Osteoblast (primary cell): ENCODE measurements around the gene ANKRD34B. TPM values are rescaled to one million over a fixed set of nuclear protein-coding genes. Genes with fewer than 3 reads are reported as not detected.

ENCODE experiments used
- DNase-seq: peaks from one replicate; pipeline ENCODE4 v3.0.0; 2011; ENCODE audit warnings: low spot score, mixed read lengths; ENCODE audit not compliant: insufficient read length; ENCODE audit errors: missing footprints
- H2AFZ ChIP-seq: 2 replicates; pipeline ENCODE4 v1.6.0; 2011; ENCODE audit warnings: mild to moderate bottlenecking, low read length
- H3K27ac ChIP-seq: 2 replicates; pipeline ENCODE4 v1.5.1; 2011; ENCODE audit warnings: mild to moderate bottlenecking, low read depth, low read length, moderate library complexity
- H3K27me3 ChIP-seq: 2 replicates; pipeline ENCODE4 v1.6.0; 2012; ENCODE audit warnings: mild to moderate bottlenecking, control low read depth, inconsistent platforms, low read length, moderate library complexity; ENCODE audit not compliant: insufficient read depth
- H3K36me3 ChIP-seq: 2 replicates; pipeline ENCODE4 v1.5.1; 2011; ENCODE audit warnings: mild to moderate bottlenecking, low read length, control low read depth, moderate library complexity; ENCODE audit not compliant: insufficient read depth
- H3K4me1 ChIP-seq: 2 replicates; pipeline ENCODE4 v1.5.1; 2011; ENCODE audit warnings: mild to moderate bottlenecking, low read length, control low read depth, moderate library complexity; ENCODE audit not compliant: insufficient read depth
- H3K4me2 ChIP-seq: 2 replicates; pipeline ENCODE4 v1.6.0; 2011; ENCODE audit warnings: mild to moderate bottlenecking, low read length; ENCODE audit not compliant: insufficient read depth
- H3K4me3 ChIP-seq: fragments of 200-600 bp; sonication (generic); 3 replicates; pipeline ENCODE4 v1.5.1; 2012; ENCODE audit warnings: mild to moderate bottlenecking, low read length, inconsistent platforms; ENCODE audit not compliant: insufficient read depth
- H3K79me2 ChIP-seq: 2 replicates; pipeline ENCODE4 v1.6.0; 2012; ENCODE audit warnings: mild to moderate bottlenecking, low read length, control low read depth, inconsistent platforms; ENCODE audit not compliant: insufficient read depth
- H3K9me3 ChIP-seq: 2 replicates; pipeline ENCODE4 v1.5.1; 2011; ENCODE audit warnings: low read depth, low read length, control low read depth
- H4K20me1 ChIP-seq: 2 replicates; pipeline ENCODE4 v1.6.0; 2012; ENCODE audit warnings: mild to moderate bottlenecking, low read length, control low read depth; ENCODE audit not compliant: insufficient read depth
- CTCF ChIP-seq: IDR thresholded peaks from 2 replicates; pipeline ENCODE4 v1.5.1; 2011; ENCODE audit warnings: mild to moderate bottlenecking, low read depth, low read length, moderate library complexity; ENCODE audit errors: extremely low read depth
- total RNA-seq: library from RNA; depleted of rRNA; stranded (reverse); fragments of >200 nt; gene quantifications from 2 replicates; pipeline ENCODE4 v1.2.3, GENCODE V29; 2012

The ANKRD34B gene
- total RNA-seq, 1 donor, result not detected

- Histone ChIP-seq H3K4me3 (no peak overlapping the region), H3K27ac (no peak overlapping the region), H3K4me2 (no peak overlapping the region), H3K36me3 (no peaks in the 10 kb centered on the region), H3K9me3 (no peaks in the 10 kb centered on the region), H3K79me2 (no peaks in the 10 kb centered on the region), H2AFZ (no peak overlapping the region), H3K27me3 (no peaks in the 10 kb centered on the region), H4K20me1 (no peaks in the 10 kb centered on the region), H3K4me1 (peaks cover 24% of the 10 kb centered on the region)
- no peak for TF ChIP-seq CTCF
- DNase-seq, result no peak
These were observed 22.0 kb upstream of the ANKRD34B start for GRCh38 chr5:80592105-80592504.

GRCh38 chr5:80591352-80591751 is 21.3 kb upstream of the ANKRD34B start:
- Histone ChIP-seq H3K27me3 (no peaks in the 10 kb centered on the region), H3K9me3 (no peaks in the 10 kb centered on the region), H3K4me3 (no peak overlapping the region), H3K4me2 (peak overlapping the region; percentile 34), H3K27ac (no peak overlapping the region), H3K79me2 (no peaks in the 10 kb centered on the region), H4K20me1 (no peaks in the 10 kb centered on the region), H3K36me3 (no peaks in the 10 kb centered on the region), H2AFZ (no peak overlapping the region), H3K4me1 (peaks cover 24% of the 10 kb centered on the region)
- DNase-seq, result peak; percentile 88
- no peak for TF ChIP-seq CTCF

GRCh38 chr5:80590766-80591165 is 20.7 kb upstream of the ANKRD34B start:
- peaks cover 24% of the 10 kb centered on the region for H3K4me1 ChIP-seq
- H3K27me3 ChIP-seq, result no peaks in the 10 kb centered on the region
- no peak overlapping the region for H2AFZ ChIP-seq
- no peaks in the 10 kb centered on the region for H4K20me1 ChIP-seq
- no peak overlapping the region for H3K27ac ChIP-seq
- no peak for TF ChIP-seq CTCF
- H3K9me3 ChIP-seq, result no peaks in the 10 kb centered on the region
- H3K4me3 ChIP-seq, result no peak overlapping the region
- H3K4me2 ChIP-seq, result peak overlapping the region; percentile 34
- H3K36me3 ChIP-seq, result no peaks in the 10 kb centered on the region
- no peaks in the 10 kb centered on the region for H3K79me2 ChIP-seq
- DNase-seq, result no peak

GRCh38 chr5:80588858-80589540 is 18.9 kb upstream of the ANKRD34B start:
- Histone ChIP-seq H3K79me2 (no peaks in the 10 kb centered on the region), H2AFZ (no peak overlapping the region), H4K20me1 (no peaks in the 10 kb centered on the region)

More at GRCh38 chr5:80588858-80589540, 18.9 kb upstream of the ANKRD34B start:
- H3K27ac ChIP-seq, result no peak overlapping the region
- no peaks in the 10 kb centered on the region for H3K9me3 ChIP-seq
- peaks cover 20% of the 10 kb centered on the region for H3K4me1 ChIP-seq
- no peak overlapping the region for H3K4me2 ChIP-seq
- H3K27me3 ChIP-seq, result no peaks in the 10 kb centered on the region
- no peak for DNase-seq
- no peaks in the 10 kb centered on the region for H3K36me3 ChIP-seq
- TF ChIP-seq CTCF, result no peak
- H3K4me3 ChIP-seq, result no peak overlapping the region
